ENCODE results near the gene DNAJC5.

DNA sequence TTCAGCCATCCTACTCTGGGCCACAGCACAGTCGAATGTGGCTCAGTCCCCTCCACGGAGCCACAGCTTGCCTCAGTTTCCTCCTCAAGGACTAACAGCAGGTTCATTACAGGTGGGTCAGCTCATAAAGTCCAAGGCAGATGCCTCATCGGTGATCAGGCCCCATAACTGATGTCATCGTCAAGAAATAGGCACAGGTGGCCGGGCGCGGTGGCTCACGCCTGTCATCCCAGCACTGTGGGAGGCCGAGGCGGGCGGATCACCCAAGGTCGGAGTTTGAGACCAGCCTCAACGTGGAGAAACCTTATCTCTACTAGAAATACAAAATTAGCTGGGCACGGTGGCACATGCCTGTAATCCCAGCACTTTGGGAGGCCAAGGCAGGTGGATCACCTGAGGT, 57.8 kb downstream of the DNAJC5 start:
- TF ChIP-seq, protein P1, sequence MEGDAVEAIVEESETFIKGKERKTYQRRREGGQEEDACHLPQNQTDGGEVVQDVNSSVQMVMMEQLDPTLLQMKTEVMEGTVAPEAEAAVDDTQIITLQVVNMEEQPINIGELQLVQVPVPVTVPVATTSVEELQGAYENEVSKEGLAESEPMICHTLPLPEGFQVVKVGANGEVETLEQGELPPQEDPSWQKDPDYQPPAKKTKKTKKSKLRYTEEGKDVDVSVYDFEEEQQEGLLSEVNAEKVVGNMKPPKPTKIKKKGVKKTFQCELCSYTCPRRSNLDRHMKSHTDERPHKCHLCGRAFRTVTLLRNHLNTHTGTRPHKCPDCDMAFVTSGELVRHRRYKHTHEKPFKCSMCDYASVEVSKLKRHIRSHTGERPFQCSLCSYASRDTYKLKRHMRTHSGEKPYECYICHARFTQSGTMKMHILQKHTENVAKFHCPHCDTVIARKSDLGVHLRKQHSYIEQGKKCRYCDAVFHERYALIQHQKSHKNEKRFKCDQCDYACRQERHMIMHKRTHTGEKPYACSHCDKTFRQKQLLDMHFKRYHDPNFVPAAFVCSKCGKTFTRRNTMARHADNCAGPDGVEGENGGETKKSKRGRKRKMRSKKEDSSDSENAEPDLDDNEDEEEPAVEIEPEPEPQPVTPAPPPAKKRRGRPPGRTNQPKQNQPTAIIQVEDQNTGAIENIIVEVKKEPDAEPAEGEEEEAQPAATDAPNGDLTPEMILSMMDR (conservative IDR thresholded peaks at IDR 0.05; ENCODE audit: low read length), result no peak
- TF ChIP-seq EZH2phosphoT487 (IDR thresholded peaks at IDR 0.05; ENCODE audit: borderline replicate concordance), result no peak
